ENCODE data around the gene TMEM94. TPM values are rescaled to one million over a fixed set of nuclear protein-coding genes. Genes with fewer than 3 reads are reported as not detected.

Gene TMEM94
- total and polyA plus RNA-seq, 2 of the 13 experiments (the other 11 are each of a cell fraction or from before 2014, with no cell fraction given): 32.6 to 134 TPM

GRCh38 chr17:75459590-75460267 is 3.3 kb downstream of the TMEM94 start (continued):
- TF ChIP-seq ZFP91 (CRISPR knock-in tag; IDR thresholded peaks at IDR 0.05; ENCODE audit: borderline replicate concordance) (no peak), NR2F6 (IDR thresholded peaks at IDR 0.05) (peak; percentile 48; the same call in 1 of the 2 replicates), NR2F6 (CRISPR knock-in tag; IDR thresholded peaks at IDR 0.05) (peak; percentile 82), ZNF703 (CRISPR knock-in tag; IDR thresholded peaks at IDR 0.05; ENCODE audit: borderline replicate concordance) (no peak), DNMT1 (CRISPR knock-in tag; IDR thresholded peaks at IDR 0.05) (no peak), ZNF17 (CRISPR knock-in tag; IDR thresholded peaks at IDR 0.05) (no peak), ZNF430 (CRISPR knock-in tag; IDR thresholded peaks at IDR 0.05) (no peak), HNRNPL (IDR thresholded peaks at IDR 0.05; ENCODE audit: low read depth, low read length) (no peak), ZNF788 (CRISPR knock-in tag; IDR thresholded peaks at IDR 0.05; ENCODE audit: borderline replicate concordance) (peak; percentile 47; the same call in 1 of the 2 replicates), KAT2B (IDR thresholded peaks at IDR 0.05; ENCODE audit: borderline replicate concordance, low read depth, low read length) (no peak), XRCC5 (optimal IDR thresholded peaks at IDR 0.05; ENCODE audit: low read length) (no peak), PRPF4 (IDR thresholded peaks at IDR 0.05; ENCODE audit: low read depth, low read length, poor library complexity, severe bottlenecking) (no peak), NR0B2 (CRISPR knock-in tag; IDR thresholded peaks at IDR 0.05) (no peak), RBM22 (optimal IDR thresholded peaks at IDR 0.05; ENCODE audit: low read length) (no peak), HMG20A (CRISPR knock-in tag; IDR thresholded peaks at IDR 0.05; ENCODE audit: borderline replicate concordance) (no peak; the same call in 1 of the 2 replicates), ZBTB40 (IDR thresholded peaks at IDR 0.05) (no peak), ZBTB40 (CRISPR knock-in tag; IDR thresholded peaks at IDR 0.05) (peak; percentile 35; the same call in 1 of the 2 replicates), ZNF572 (CRISPR knock-in tag; IDR thresholded peaks at IDR 0.05) (no peak), RFX5 (IDR thresholded peaks at IDR 0.05; ENCODE audit: low read depth, low read length) (0 out of 2 replicates have a peak, but pooled peaks have one; percentile 2), GTF3A (CRISPR knock-in tag; conservative IDR thresholded peaks at IDR 0.05) (no peak)

Data from HepG2 (cell line).